ENCODE results near the gene EIF4A3. TPM values are rescaled to one million over a fixed set of nuclear protein-coding genes. Genes with fewer than 3 reads are reported as not detected.

Gene EIF4A3
- total and polyA plus RNA-seq, 2 experiments from 2014 or later, result 81.7 to 107 TPM

DNA sequence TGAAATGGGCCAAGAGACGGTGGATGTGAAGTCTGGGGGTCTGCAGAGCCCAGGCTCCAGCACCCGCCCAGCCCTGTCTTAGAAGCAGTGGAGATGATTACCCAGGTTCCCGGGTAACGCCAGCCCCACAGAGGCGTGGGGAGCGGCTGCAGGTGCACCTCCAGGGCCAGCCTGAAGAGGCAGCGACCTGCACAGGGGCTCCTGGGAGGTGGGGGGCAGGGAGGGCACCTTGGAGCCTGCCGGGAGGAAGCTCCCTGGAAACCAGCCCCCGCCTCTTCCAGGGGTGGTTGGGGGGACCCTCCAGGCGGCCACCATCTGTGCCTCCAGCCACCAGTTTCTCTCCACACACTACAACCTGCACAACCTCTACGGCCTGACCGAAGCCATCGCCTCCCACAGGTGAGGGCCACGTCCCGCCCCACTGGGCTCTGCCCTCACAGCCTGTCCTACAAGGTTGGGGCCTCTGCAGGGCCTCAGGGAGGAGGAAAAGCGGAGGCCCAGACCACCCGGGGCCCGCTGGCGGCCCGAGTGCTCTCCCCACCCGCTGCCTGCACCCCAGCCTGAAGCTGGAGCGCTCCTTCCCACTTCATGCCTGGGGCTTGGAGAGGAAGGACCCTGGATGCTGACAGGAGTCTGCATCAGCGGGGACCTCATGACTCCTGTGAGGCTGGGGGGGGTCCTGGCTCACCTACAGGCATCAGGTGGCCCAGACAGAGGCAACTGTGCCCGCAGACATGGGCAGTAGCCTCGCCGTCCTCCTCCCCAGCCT lies 35.0 kb downstream of the EIF4A3 start:
- Histone ChIP-seq H3K36me3 (replicated peaks; ENCODE audit: insufficient read depth, low read depth) (no peaks in the 10 kb centered on the region), H2AFZ (no peak overlapping the region), H3K4me2 (no peak overlapping the region), H3K4me3 (no peak overlapping the region), H3K27me3 (no peaks in the 10 kb centered on the region), H3K9me2 (replicated peaks; ENCODE audit: insufficient read depth) (no peaks in the 10 kb centered on the region), H3K9me3 (ENCODE audit: low read depth) (no peaks in the 10 kb centered on the region), H4K20me1 (ENCODE audit: insufficient read depth, poor library complexity, severe bottlenecking) (no peaks in the 10 kb centered on the region), H3K79me2 (no peaks in the 10 kb centered on the region), H3K4me1 (ENCODE audit: insufficient read depth) (no peaks in the 10 kb centered on the region), H3K27ac (no peak overlapping the region)
- TF ChIP-seq, protein P1, sequence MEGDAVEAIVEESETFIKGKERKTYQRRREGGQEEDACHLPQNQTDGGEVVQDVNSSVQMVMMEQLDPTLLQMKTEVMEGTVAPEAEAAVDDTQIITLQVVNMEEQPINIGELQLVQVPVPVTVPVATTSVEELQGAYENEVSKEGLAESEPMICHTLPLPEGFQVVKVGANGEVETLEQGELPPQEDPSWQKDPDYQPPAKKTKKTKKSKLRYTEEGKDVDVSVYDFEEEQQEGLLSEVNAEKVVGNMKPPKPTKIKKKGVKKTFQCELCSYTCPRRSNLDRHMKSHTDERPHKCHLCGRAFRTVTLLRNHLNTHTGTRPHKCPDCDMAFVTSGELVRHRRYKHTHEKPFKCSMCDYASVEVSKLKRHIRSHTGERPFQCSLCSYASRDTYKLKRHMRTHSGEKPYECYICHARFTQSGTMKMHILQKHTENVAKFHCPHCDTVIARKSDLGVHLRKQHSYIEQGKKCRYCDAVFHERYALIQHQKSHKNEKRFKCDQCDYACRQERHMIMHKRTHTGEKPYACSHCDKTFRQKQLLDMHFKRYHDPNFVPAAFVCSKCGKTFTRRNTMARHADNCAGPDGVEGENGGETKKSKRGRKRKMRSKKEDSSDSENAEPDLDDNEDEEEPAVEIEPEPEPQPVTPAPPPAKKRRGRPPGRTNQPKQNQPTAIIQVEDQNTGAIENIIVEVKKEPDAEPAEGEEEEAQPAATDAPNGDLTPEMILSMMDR (IDR thresholded peaks at IDR 0.05; ENCODE audit: poor library complexity), result no peak
- no peak for TF ChIP-seq EZH2 (IDR thresholded peaks at IDR 0.05; ENCODE audit: borderline replicate concordance)
- no peak for TF ChIP-seq EZH2phosphoT487 (IDR thresholded peaks at IDR 0.05; ENCODE audit: low read depth, severe bottlenecking, unreplicated experiment)
- peak; percentile 2 for DNase-seq (ENCODE audit: low spot score)
- 84% methylated on average over 24 of the region's 26 CpGs for WGBS (ENCODE audit: low lambda C conversion rate, missing lambda C conversion rate)

DNA sequence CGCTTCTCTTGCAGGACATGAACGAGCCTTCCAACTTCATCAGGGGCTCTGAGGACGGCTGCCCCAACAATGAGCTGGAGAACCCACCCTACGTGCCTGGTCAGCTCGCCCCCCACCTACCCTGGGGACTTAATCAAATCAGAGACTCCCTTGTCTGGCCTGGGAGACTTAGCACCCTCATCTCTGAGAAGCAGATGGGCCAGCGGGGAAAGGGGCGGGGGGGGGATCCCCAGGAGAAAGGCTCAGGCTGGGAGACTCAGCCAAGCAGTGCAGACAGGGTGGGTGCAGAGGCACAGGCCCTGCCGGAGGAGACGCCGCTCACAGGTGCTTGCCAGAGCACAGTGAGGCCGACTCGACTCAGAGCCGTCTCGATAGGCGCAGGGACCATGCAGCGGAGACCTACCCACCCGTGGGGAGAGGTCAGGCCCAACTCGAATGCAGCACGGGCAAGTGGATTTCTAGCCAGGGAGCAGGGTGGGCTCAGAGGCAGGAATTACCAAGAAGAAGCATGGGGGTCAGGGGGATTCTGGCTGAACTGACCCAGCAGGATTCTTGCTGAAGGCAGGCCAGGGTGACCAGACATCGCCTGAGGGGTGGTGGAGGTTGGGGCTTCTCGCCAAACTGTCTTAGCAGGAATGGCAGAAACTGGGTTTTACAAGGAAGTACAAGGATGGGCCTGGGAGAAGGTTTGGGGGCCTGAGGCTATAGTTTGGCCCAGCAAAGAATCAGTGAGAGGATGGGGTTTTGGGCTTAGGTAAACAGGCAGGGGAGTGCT lies 35.8 kb downstream of the EIF4A3 start:
- Histone ChIP-seq H3K4me2 (no peak overlapping the region), H3K9me2 (replicated peaks; ENCODE audit: insufficient read depth) (no peaks in the 10 kb centered on the region), H3K36me3 (replicated peaks; ENCODE audit: insufficient read depth, low read depth) (no peaks in the 10 kb centered on the region), H4K20me1 (ENCODE audit: insufficient read depth, poor library complexity, severe bottlenecking) (no peaks in the 10 kb centered on the region), H3K27ac (no peak overlapping the region), H3K79me2 (no peaks in the 10 kb centered on the region), H3K4me1 (ENCODE audit: insufficient read depth) (no peaks in the 10 kb centered on the region), H3K9me3 (ENCODE audit: low read depth) (no peaks in the 10 kb centered on the region), H3K27me3 (no peaks in the 10 kb centered on the region), H2AFZ (no peak overlapping the region), H3K4me3 (no peak overlapping the region)
- WGBS (ENCODE audit: low lambda C conversion rate, missing lambda C conversion rate), result 93% methylated on average over 20 of the region's 21 CpGs
- TF ChIP-seq EZH2 (IDR thresholded peaks at IDR 0.05; ENCODE audit: borderline replicate concordance) (no peak), EZH2phosphoT487 (IDR thresholded peaks at IDR 0.05; ENCODE audit: low read depth, severe bottlenecking, unreplicated experiment) (no peak)
- TF ChIP-seq, protein P1 (IDR thresholded peaks at IDR 0.05; ENCODE audit: poor library complexity), result no peak
- peak; percentile 3 for DNase-seq (ENCODE audit: low spot score)

DNA sequence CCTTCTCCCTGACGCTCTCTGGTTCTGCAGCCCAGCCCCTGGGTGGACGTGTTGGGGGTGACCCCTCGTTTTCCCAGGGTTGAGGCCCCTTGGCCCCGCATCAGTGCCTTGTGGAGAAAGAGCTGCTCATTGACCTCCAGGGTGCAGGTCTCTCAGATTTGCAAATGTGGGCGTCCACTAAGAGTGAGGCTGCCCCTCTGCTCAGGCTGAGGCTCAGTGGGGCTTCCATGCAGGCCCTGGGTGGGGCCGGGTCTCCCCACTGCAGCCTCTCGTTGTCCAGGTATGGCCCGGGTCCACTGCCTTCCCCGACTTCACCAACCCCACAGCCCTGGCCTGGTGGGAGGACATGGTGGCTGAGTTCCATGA lies 36.5 kb downstream of the EIF4A3 start:
- Histone ChIP-seq H3K4me2 (no peak overlapping the region), H3K36me3 (replicated peaks; ENCODE audit: insufficient read depth, low read depth) (no peaks in the 10 kb centered on the region), H3K27me3 (no peaks in the 10 kb centered on the region), H4K20me1 (ENCODE audit: insufficient read depth, poor library complexity, severe bottlenecking) (no peaks in the 10 kb centered on the region), H2AFZ (no peak overlapping the region), H3K4me1 (ENCODE audit: insufficient read depth) (no peaks in the 10 kb centered on the region), H3K27ac (no peak overlapping the region), H3K9me2 (replicated peaks; ENCODE audit: insufficient read depth) (no peaks in the 10 kb centered on the region), H3K4me3 (no peak overlapping the region), H3K9me3 (ENCODE audit: low read depth) (no peaks in the 10 kb centered on the region), H3K79me2 (no peaks in the 10 kb centered on the region)
- WGBS (ENCODE audit: low lambda C conversion rate, missing lambda C conversion rate), result 84% methylated on average over 9 of the region's 9 CpGs
- no peak for TF ChIP-seq EZH2phosphoT487 (IDR thresholded peaks at IDR 0.05; ENCODE audit: low read depth, severe bottlenecking, unreplicated experiment)
- TF ChIP-seq, protein P1 (IDR thresholded peaks at IDR 0.05; ENCODE audit: poor library complexity), result no peak
- TF ChIP-seq EZH2 (IDR thresholded peaks at IDR 0.05; ENCODE audit: borderline replicate concordance), result no peak
- no peak for DNase-seq (ENCODE audit: low spot score)

Measured in hepatocyte (in vitro differentiated cells).